Loucy (cell line): Measurements from ENCODE around the gene NBL1.

Source experiments
- H2AFZ ChIP-seq: fragments of 200-600 bp; sonication (generic); 2 replicates; pipeline ENCODE4 v1.6.0; 2016; ENCODE audit warnings: antibody characterized with exemption, mild to moderate bottlenecking, low read length, moderate library complexity
- H3F3A ChIP-seq: fragments of 200-600 bp; 2 replicates; pipeline ENCODE4 v1.6.0; 2016; ENCODE audit warnings: antibody characterized with exemption, low read depth, mild to moderate bottlenecking
- H3K27me3 ChIP-seq: fragments of 200-600 bp; sonication (generic); 2 replicates; pipeline ENCODE4 v1.6.1; 2014; ENCODE audit warnings: low read length, mild to moderate bottlenecking; ENCODE audit not compliant: insufficient read depth, poor library complexity, severe bottlenecking
- H3K36me3 ChIP-seq: fragments of 200-600 bp; sonication (generic); 2 replicates; pipeline ENCODE4 v1.6.1; 2016; ENCODE audit warnings: low read length; ENCODE audit not compliant: insufficient read depth
- H3K4me1 ChIP-seq: fragments of 200-600 bp; sonication (generic); 2 replicates; pipeline ENCODE4 v1.5.1; 2014; ENCODE audit warnings: low read length, mild to moderate bottlenecking; ENCODE audit not compliant: insufficient read depth, poor library complexity, severe bottlenecking
- H3K4me2 ChIP-seq: fragments of 200-600 bp; sonication (generic); 2 replicates; pipeline ENCODE4 v1.6.0; 2014; ENCODE audit warnings: antibody characterized with exemption, low read length, low read depth, mild to moderate bottlenecking; ENCODE audit not compliant: poor library complexity, severe bottlenecking
- H3K4me3 ChIP-seq: fragments of 200-600 bp; sonication (generic); 2 replicates; pipeline ENCODE4 v1.5.1; 2014; ENCODE audit warnings: low read length, mild to moderate bottlenecking, mixed read lengths; ENCODE audit not compliant: poor library complexity, severe bottlenecking
- H3K79me2 ChIP-seq: fragments of 200-600 bp; sonication (generic); 2 replicates; pipeline ENCODE4 v1.6.1; 2014; ENCODE audit warnings: low read length; ENCODE audit not compliant: insufficient read depth
- H3K9ac ChIP-seq: fragments of 200-600 bp; sonication (generic); 2 replicates; pipeline ENCODE4 v1.6.0; 2014; ENCODE audit warnings: mild to moderate bottlenecking, low read depth, low read length, moderate library complexity; ENCODE audit not compliant: poor library complexity, severe bottlenecking
- H3K9me2 ChIP-seq: fragments of 200-600 bp; sonication (generic); replicated peaks from 2 replicates; pipeline ENCODE4 v1.6.1; 2016; ENCODE audit warnings: low read depth, low read length, mixed read lengths
- H3K9me3 ChIP-seq: fragments of 200-600 bp; sonication (generic); 2 replicates; pipeline ENCODE4 v1.6.1; 2014; ENCODE audit warnings: mild to moderate bottlenecking, antibody characterized with exemption, low read length, low read depth; ENCODE audit not compliant: insufficient read depth
- H4K20me1 ChIP-seq: fragments of 200-600 bp; sonication (generic); 2 replicates; pipeline ENCODE4 v1.6.0; 2014; ENCODE audit warnings: antibody characterized with exemption, low read length, mild to moderate bottlenecking; ENCODE audit not compliant: insufficient read depth, poor library complexity, severe bottlenecking
- CTCF ChIP-seq: fragments of 200-600 bp; sonication (generic); conservative IDR thresholded peaks from 2 replicates; pipeline ENCODE4 v1.5.1; 2014; ENCODE audit warnings: mild to moderate bottlenecking, antibody characterized with exemption, low read length
- EZH2phosphoT487 ChIP-seq: fragments of 200-600 bp; IDR thresholded peaks from 2 replicates; pipeline ENCODE4 v1.6.1; 2018; ENCODE audit warnings: antibody characterized with exemption, mild to moderate bottlenecking, moderate library complexity, borderline replicate concordance

Gene NBL1

GRCh38 chr1:19664453-19665185, 20.5 kb downstream of the NBL1 start, which contains the start of gene HTR6:
Gene HTR6, plus strand, starts transcription at chr1:19664875. Its CDS starts 879 bp downstream, at chr1:19665754.
- no peak for TF ChIP-seq CTCF
- TF ChIP-seq EZH2phosphoT487, result no peak
- Histone ChIP-seq H3K4me1 (no peaks in the 10 kb centered on the region), H3K9me2 (no peaks in the 10 kb centered on the region), H3K4me3 (no peak within 1 kb of the TSS), H3K4me2 (no peak within 1 kb of the TSS), H3K36me3 (no peaks in the 10 kb centered on the region), H3F3A (no peaks in the 10 kb centered on the region), H2AFZ (no peak within 1 kb of the TSS), H3K27me3 (no peaks in the 10 kb centered on the region), H3K9ac (no peak within 1 kb of the TSS), H3K9me3 (no peaks in the 10 kb centered on the region), H4K20me1 (no peaks in the 10 kb centered on the region), H3K79me2 (no peaks in the 10 kb centered on the region)

- Histone ChIP-seq H3K27me3 (no peaks in the 10 kb centered on the region), H3K9me3 (no peaks in the 10 kb centered on the region), H4K20me1 (no peaks in the 10 kb centered on the region), H2AFZ (no peak overlapping the region), H3K79me2 (no peaks in the 10 kb centered on the region), H3K9me2 (no peaks in the 10 kb centered on the region), H3K36me3 (no peaks in the 10 kb centered on the region), H3K4me1 (no peaks in the 10 kb centered on the region), H3K9ac (no peak overlapping the region), H3F3A (no peaks in the 10 kb centered on the region), H3K4me3 (no peak overlapping the region), H3K4me2 (no peak overlapping the region)
- TF ChIP-seq CTCF, result no peak
- no peak for TF ChIP-seq EZH2phosphoT487
These were observed 21.0 kb downstream of the NBL1 start for GRCh38 chr1:19665186-19665495.

- no peaks in the 10 kb centered on the region for H3K27me3 ChIP-seq
- no peaks in the 10 kb centered on the region for H3K9me2 ChIP-seq
- no peaks in the 10 kb centered on the region for H4K20me1 ChIP-seq
- no peaks in the 10 kb centered on the region for H3K36me3 ChIP-seq
- no peak overlapping the region for H3K4me2 ChIP-seq
- H3K4me3 ChIP-seq, result no peak overlapping the region
- no peaks in the 10 kb centered on the region for H3K79me2 ChIP-seq
- no peaks in the 10 kb centered on the region for H3F3A ChIP-seq
- TF ChIP-seq CTCF (no peak), EZH2phosphoT487 (no peak)
- no peaks in the 10 kb centered on the region for H3K9me3 ChIP-seq
- no peak overlapping the region for H3K9ac ChIP-seq
- H2AFZ ChIP-seq, result no peak overlapping the region
- H3K4me1 ChIP-seq, result no peaks in the 10 kb centered on the region
These were observed 21.7 kb downstream of the NBL1 start for GRCh38 chr1:19665496-19666465.
